ENCODE measurements around the gene GPR62. TPM values are rescaled to one million over a fixed set of nuclear protein-coding genes. Genes with fewer than 3 reads are reported as not detected.
"Not testable (repeated sequence)": the region's sequence is repeated elsewhere in the genome, so short reads cannot be mapped to it uniquely, and the experiment has no call there.

The GPR62 gene, protein sequence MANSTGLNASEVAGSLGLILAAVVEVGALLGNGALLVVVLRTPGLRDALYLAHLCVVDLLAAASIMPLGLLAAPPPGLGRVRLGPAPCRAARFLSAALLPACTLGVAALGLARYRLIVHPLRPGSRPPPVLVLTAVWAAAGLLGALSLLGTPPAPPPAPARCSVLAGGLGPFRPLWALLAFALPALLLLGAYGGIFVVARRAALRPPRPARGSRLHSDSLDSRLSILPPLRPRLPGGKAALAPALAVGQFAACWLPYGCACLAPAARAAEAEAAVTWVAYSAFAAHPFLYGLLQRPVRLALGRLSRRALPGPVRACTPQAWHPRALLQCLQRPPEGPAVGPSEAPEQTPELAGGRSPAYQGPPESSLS
- not detected for total RNA-seq
- polyA plus RNA-seq, result under 1 TPM in 1 of 2 donors, not detected in 1; 0.15 TPM
- long read RNA-seq, donor 1, result 0 reads
- long read RNA-seq, donor 2, result 0 reads

DNA sequence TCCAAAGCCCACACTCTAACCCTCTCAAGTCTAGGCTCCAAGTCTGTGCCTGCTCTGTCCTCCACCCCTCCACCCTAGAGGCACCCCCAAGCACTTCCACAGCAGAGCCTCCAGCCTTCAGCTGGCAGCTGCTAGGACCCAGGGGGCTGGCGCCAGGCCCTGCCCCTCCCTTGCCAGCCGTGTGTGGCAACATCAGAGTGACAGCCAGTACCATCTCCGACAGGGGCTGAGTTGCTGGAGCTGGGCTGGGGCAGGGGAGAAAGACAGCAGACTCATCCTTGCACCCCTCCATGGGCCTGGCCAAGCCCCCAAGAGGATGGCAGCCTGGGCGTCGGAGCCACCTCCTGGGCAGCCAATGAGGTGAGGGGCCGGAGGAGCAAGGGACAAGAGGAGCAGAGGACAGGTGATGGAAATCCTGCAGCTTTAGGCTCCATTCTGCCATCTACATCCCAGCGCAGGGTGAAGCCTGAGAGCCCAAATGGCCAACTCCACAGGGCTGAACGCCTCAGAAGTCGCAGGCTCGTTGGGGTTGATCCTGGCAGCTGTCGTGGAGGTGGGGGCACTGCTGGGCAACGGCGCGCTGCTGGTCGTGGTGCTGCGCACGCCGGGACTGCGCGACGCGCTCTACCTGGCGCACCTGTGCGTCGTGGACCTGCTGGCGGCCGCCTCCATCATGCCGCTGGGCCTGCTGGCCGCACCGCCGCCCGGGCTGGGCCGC, at the start of gene GPR62:
GPR62 (plus strand) TSS at position 207 of the 718 bp plus-strand sequence; CDS start at position 479, 272 bp downstream.
- H3K4me3 ChIP-seq (ENCODE audit: low read length in 2 of 2), result no peak within 1 kb of the TSS
- ATAC-seq (ENCODE audit: low FRiP score) (no peak), DNase-seq (peak in 1 of 2 donors; percentile 52)
- 26 to 27% methylated on average over 33 of the region's 33 CpGs for WGBS, 2 donors
- no peaks in the 10 kb centered on the region for H3K4me1 ChIP-seq (ENCODE audit: control insufficient read depth in 1 of 2, insufficient read depth in 2 of 2, low read length in 2 of 2)
- no peaks in the 10 kb centered on the region for H3K36me3 ChIP-seq (ENCODE audit: control insufficient read depth in 1 of 2, insufficient read depth in 2 of 2, low read length in 1 of 2)
- peak within 1 kb of the TSS in 1 of 2 donors; percentile 44 for H3K27ac ChIP-seq (ENCODE audit: low read depth in 1 of 2, low read length in 2 of 2)
- no peaks in the 10 kb centered on the region for H3K9me3 ChIP-seq (ENCODE audit: control insufficient read depth, low read length)
- no peaks in the 10 kb centered on the region for H3K27me3 ChIP-seq (ENCODE audit: control insufficient read depth in 1 of 2, insufficient read depth in 2 of 2, low read length in 1 of 2)
- intact Hi-C loops (cut with DNase I), result no loop called here

DNA sequence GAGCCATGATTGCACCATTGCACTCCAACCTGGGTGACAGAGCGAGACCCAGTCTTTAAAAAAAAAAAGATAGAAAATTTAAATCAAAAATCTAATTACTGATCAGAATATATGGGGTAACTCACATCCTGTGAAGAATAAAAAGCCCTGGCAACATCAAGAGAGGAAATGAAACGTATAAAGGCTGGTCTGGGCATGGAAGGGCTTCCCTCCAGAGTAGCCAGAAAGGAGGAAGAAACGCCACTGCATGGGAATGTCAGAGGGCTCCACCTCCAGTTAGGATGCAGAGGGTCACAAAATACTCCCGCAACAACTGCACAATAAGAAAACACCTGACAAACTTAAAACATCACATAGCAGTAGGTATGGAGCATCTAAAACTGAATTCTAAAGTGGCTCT, 47.2 kb upstream of the GPR62 start:
- Histone ChIP-seq H3K27ac (ENCODE audit: low read depth in 1 of 2, low read length in 2 of 2) (no peak overlapping the region), H3K27me3 (ENCODE audit: control insufficient read depth in 1 of 2, insufficient read depth in 2 of 2, low read length in 1 of 2) (peaks cover 0 to under 1% of the 10 kb centered on the region in 2 donors), H3K36me3 (ENCODE audit: control insufficient read depth in 1 of 2, insufficient read depth in 2 of 2, low read length in 1 of 2) (no peaks in the 10 kb centered on the region), H3K9me3 (ENCODE audit: control insufficient read depth, low read length) (peaks cover 8% of the 10 kb centered on the region), H3K4me1 (ENCODE audit: control insufficient read depth in 1 of 2, insufficient read depth in 2 of 2, low read length in 2 of 2) (no peaks in the 10 kb centered on the region), H3K4me3 (ENCODE audit: low read length in 2 of 2) (no peak overlapping the region)
- ATAC-seq (ENCODE audit: low FRiP score) (no peak), DNase-seq (no peak)
- 77 to 78% methylated on average over 4 of the region's 4 CpGs for WGBS, 2 donors
- intact Hi-C loops (cut with DNase I), result no loop called here

DNA sequence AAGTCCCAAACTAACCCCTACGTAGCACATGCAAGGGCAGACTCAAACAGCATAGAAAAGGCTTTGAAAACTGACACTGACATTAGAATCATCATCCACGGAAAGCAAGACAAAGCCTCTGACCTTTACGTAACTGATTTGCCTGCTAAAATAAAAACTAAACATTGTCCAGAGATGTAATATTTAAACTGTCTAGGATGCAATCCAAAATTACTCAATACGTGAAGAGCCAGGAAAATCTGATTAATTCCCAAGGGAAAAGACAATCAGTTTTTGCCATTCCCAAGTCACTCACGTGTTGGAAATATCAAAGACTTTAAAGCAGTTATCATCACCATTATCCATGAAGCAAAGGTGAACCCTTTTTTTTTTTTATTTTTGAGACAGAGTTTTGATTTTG, 38.8 kb upstream of the GPR62 start:
- H3K27ac ChIP-seq (ENCODE audit: low read depth in 1 of 2, low read length in 2 of 2), result no peak overlapping the region
- no peak for ATAC-seq (ENCODE audit: low FRiP score)
- DNase-seq, result no peak
- no peaks in the 10 kb centered on the region for H3K36me3 ChIP-seq (ENCODE audit: control insufficient read depth in 1 of 2, insufficient read depth in 2 of 2, low read length in 1 of 2)
- no peaks in the 10 kb centered on the region for H3K27me3 ChIP-seq (ENCODE audit: control insufficient read depth in 1 of 2, insufficient read depth in 2 of 2, low read length in 1 of 2)
- WGBS, 2 donors, result 50 to 54% methylated on average over 5 of the region's 5 CpGs
- H3K4me3 ChIP-seq (ENCODE audit: low read length in 2 of 2), result no peak overlapping the region
- no peaks in the 10 kb centered on the region for H3K4me1 ChIP-seq (ENCODE audit: control insufficient read depth in 1 of 2, insufficient read depth in 2 of 2, low read length in 2 of 2)
- intact Hi-C loops (cut with DNase I), result no loop called here
- H3K9me3 ChIP-seq (ENCODE audit: control insufficient read depth, low read length), result no peaks in the 10 kb centered on the region

DNA sequence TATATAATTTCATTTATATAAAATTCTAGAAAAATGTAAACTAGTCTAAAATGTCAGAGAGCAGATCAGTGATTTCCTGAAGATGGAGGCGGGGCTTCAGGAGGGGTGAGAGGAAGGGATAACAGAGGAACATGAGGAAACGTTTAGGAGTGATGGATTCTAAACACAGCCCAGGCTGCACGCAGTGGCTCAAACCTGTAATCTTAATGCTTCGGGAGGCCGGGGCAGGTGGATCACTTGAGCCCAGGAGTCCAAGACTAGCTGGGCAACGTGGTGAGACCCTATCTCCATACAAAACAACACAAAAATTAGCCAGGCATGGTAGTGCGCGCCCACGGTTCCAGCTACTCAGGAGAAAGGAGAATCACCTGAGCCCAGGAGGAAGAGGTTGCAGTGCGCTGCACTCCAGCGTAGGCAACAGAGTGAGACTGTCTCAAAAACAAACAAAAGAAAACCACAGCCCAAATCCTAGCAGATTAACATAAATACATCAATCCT, 34.1 kb upstream of the GPR62 start:
- no peak for DNase-seq
- no peak for ATAC-seq (ENCODE audit: low FRiP score)
- intact Hi-C loops (cut with DNase I), result no loop called here
- H3K4me1 ChIP-seq (ENCODE audit: control insufficient read depth in 1 of 2, insufficient read depth in 2 of 2, low read length in 2 of 2), result no peaks in the 10 kb centered on the region
- H3K27me3 ChIP-seq (ENCODE audit: control insufficient read depth in 1 of 2, insufficient read depth in 2 of 2, low read length in 1 of 2), result no peaks in the 10 kb centered on the region
- H3K36me3 ChIP-seq (ENCODE audit: control insufficient read depth in 1 of 2, insufficient read depth in 2 of 2, low read length in 1 of 2), result no peaks in the 10 kb centered on the region
- 79% methylated on average over 11 of the region's 11 CpGs for WGBS, 2 donors
- no peak overlapping the region for H3K4me3 ChIP-seq (ENCODE audit: low read length in 2 of 2)
- H3K9me3 ChIP-seq (ENCODE audit: control insufficient read depth, low read length), result no peaks in the 10 kb centered on the region
- no peak overlapping the region for H3K27ac ChIP-seq (ENCODE audit: low read depth in 1 of 2, low read length in 2 of 2)

DNA sequence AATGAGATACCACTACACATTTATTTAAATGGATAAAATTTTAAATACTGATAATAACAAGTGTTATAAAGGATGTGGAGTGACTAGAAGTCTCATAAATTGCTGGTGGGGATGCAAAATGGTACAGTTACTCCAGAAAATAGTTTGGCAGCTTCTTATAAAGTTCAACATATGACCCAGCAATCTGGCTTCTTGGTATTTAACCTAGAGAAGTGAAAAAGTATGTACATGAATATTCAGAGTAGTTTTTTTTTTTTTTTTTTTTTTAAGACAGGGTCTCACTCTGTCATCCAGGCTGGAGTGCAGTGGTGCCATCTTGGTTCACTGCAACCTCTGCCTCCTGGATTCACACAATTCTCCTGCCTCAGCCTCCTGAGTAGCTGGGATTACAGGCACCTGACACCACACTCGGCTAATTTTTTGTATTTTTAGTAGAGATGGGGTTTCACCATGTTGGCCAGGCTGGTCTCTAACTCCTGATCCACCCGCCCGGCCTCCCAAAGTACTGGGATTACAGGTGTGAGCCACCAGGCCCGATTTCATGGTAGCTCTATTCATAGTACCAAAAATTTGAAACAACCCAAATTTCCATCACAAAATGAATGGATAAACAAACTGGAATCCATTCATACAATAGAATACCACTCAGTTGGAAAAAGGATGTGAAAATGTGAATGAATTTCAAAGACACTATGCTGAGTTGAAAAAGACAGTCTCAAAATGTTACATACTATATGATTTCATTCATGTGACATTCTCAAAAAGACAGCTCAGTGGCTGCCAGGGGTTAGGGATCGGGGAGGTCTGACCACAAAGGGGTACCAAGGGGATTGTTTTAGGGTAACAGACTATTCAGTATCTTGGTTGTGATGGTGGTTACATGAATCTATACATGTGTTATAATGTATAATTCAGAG, 27.9 kb upstream of the GPR62 start:
- no peaks in the 10 kb centered on the region for H3K27me3 ChIP-seq (ENCODE audit: control insufficient read depth in 1 of 2, insufficient read depth in 2 of 2, low read length in 1 of 2)
- no peak overlapping the region for H3K4me3 ChIP-seq (ENCODE audit: low read length in 2 of 2)
- intact Hi-C loops (cut with DNase I), result no loop called here
- DNase-seq (no peak), ATAC-seq (ENCODE audit: low FRiP score) (no peak)
- no peaks in the 10 kb centered on the region for H3K36me3 ChIP-seq (ENCODE audit: control insufficient read depth in 1 of 2, insufficient read depth in 2 of 2, low read length in 1 of 2)
- WGBS, 2 donors, result 90 to 91% methylated on average over 5 of the region's 5 CpGs
- no peaks in the 10 kb centered on the region for H3K4me1 ChIP-seq (ENCODE audit: control insufficient read depth in 1 of 2, insufficient read depth in 2 of 2, low read length in 2 of 2)
- no peaks in the 10 kb centered on the region for H3K9me3 ChIP-seq (ENCODE audit: control insufficient read depth, low read length)
- H3K27ac ChIP-seq (ENCODE audit: low read depth in 1 of 2, low read length in 2 of 2), result no peak overlapping the region

DNA sequence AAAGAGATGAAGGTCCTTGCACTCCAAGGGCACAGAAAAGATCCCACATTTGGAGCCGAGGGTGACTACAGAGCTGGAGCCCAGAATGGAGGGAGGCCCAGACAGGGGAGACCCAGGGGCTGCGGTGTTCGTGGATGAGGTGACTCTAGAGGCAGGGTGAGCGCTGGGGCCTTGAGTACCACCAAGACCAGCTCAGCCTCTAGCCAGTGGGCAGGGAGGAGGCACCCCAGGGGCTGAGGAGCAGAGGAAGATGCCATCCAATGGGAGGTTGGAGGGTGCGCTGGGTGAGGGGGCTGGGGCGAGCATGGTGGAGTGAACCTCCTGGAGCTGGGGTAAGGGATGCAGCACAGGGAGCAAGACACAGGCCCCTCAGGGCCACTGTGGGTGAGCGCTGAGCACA, 26.7 kb upstream of the GPR62 start:
- Histone ChIP-seq H3K9me3 (ENCODE audit: control insufficient read depth, low read length) (no peaks in the 10 kb centered on the region), H3K27ac (ENCODE audit: low read depth in 1 of 2, low read length in 2 of 2) (no peak overlapping the region), H3K4me3 (ENCODE audit: low read length in 2 of 2) (no peak overlapping the region), H3K27me3 (ENCODE audit: control insufficient read depth in 1 of 2, insufficient read depth in 2 of 2, low read length in 1 of 2) (no peaks in the 10 kb centered on the region), H3K36me3 (ENCODE audit: control insufficient read depth in 1 of 2, insufficient read depth in 2 of 2, low read length in 1 of 2) (peaks cover 0 to 3% of the 10 kb centered on the region in 2 donors), H3K4me1 (ENCODE audit: control insufficient read depth in 1 of 2, insufficient read depth in 2 of 2, low read length in 2 of 2) (no peaks in the 10 kb centered on the region)
- DNase-seq (no peak), ATAC-seq (ENCODE audit: low FRiP score) (peak; percentile 52)
- WGBS, 2 donors, result 93 to 94% methylated on average over 7 of the region's 7 CpGs
- intact Hi-C loops (cut with DNase I), result no loop called here

DNA sequence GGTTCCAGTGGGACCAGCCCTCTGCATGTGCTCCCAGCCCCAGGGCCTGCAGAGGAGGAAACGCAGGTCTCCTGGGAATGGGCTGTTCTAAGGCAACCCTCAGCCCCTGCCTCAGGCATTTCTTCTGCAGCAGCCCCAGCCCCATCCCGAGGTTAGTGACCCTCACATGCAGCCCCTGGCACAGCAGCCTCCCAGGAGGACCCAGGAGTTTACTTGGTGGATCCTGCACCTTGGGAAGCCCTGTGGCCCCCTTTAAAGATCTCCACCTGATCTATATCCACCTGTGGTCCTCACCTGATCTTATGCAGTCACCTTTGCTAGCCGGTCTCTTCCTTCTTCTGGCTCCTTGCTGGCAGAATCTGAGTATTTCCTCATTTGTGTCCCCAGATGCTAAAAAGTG, 26.2 kb upstream of the GPR62 start:
- DNase-seq; H3K27me3 ChIP-seq (ENCODE audit: control insufficient read depth in 1 of 2, insufficient read depth in 2 of 2, low read length in 1 of 2); H3K4me3 ChIP-seq (ENCODE audit: low read length in 2 of 2); H3K27ac ChIP-seq (ENCODE audit: low read depth in 1 of 2, low read length in 2 of 2); intact Hi-C loops (cut with DNase I); H3K9me3 ChIP-seq (ENCODE audit: control insufficient read depth, low read length); H3K36me3 ChIP-seq (ENCODE audit: control insufficient read depth in 1 of 2, insufficient read depth in 2 of 2, low read length in 1 of 2); H3K4me1 ChIP-seq (ENCODE audit: control insufficient read depth in 1 of 2, insufficient read depth in 2 of 2, low read length in 2 of 2); ATAC-seq (ENCODE audit: low FRiP score): not testable (repeated sequence)
- WGBS, 2 donors, result 86 to 100% methylated on average over 3 of the region's 3 CpGs

DNA sequence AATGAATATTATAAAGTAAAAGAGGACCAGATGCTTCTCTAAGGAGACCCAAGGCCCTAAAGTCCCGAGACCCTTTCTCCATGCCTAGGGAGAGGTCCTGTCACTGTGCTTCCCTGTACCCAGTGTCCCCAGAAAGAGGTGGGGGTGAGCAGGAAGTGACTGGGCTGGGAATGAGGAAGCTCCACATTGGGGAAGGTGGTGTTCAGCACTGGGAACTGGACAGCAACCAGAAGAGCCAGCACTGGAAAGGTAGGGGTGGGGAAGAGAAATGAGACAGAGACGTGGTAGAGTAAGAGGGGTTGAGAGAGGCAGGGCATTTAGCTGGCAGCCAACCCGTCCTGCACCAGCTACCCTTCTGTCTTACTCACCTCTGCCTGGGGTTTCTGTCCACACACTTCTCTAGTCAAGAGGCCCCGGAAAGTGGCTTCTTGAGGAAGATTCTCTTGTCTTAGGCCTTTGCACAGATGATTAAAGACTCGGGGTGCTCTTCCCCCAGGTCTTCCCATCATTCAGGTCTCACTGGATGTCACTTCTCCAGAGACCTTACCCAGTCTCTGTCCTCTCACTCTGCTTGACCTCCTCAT, 25.7 kb upstream of the GPR62 start:
- intact Hi-C loops (cut with DNase I), result no loop called here
- Histone ChIP-seq H3K4me1 (ENCODE audit: control insufficient read depth in 1 of 2, insufficient read depth in 2 of 2, low read length in 2 of 2) (no peaks in the 10 kb centered on the region), H3K36me3 (ENCODE audit: control insufficient read depth in 1 of 2, insufficient read depth in 2 of 2, low read length in 1 of 2) (peaks cover 0 to 6% of the 10 kb centered on the region in 2 donors), H3K27ac (ENCODE audit: low read depth in 1 of 2, low read length in 2 of 2) (no peak overlapping the region), H3K9me3 (ENCODE audit: control insufficient read depth, low read length) (no peaks in the 10 kb centered on the region), H3K27me3 (ENCODE audit: control insufficient read depth in 1 of 2, insufficient read depth in 2 of 2, low read length in 1 of 2) (no peaks in the 10 kb centered on the region), H3K4me3 (ENCODE audit: low read length in 2 of 2) (no peak overlapping the region)
- WGBS, 2 donors, result 64 to 68% methylated on average over 5 of the region's 5 CpGs
- DNase-seq (no peak), ATAC-seq (ENCODE audit: low FRiP score) (no peak)

All from aorta (tissue), 5 donors.